ENCODE results near the gene LCE2B. TPM values are rescaled to one million over a fixed set of nuclear protein-coding genes. Genes with fewer than 3 reads are reported as not detected.

LCE2B gene
- total RNA-seq, 4 donors from 2014 or later = not detected

DNA sequence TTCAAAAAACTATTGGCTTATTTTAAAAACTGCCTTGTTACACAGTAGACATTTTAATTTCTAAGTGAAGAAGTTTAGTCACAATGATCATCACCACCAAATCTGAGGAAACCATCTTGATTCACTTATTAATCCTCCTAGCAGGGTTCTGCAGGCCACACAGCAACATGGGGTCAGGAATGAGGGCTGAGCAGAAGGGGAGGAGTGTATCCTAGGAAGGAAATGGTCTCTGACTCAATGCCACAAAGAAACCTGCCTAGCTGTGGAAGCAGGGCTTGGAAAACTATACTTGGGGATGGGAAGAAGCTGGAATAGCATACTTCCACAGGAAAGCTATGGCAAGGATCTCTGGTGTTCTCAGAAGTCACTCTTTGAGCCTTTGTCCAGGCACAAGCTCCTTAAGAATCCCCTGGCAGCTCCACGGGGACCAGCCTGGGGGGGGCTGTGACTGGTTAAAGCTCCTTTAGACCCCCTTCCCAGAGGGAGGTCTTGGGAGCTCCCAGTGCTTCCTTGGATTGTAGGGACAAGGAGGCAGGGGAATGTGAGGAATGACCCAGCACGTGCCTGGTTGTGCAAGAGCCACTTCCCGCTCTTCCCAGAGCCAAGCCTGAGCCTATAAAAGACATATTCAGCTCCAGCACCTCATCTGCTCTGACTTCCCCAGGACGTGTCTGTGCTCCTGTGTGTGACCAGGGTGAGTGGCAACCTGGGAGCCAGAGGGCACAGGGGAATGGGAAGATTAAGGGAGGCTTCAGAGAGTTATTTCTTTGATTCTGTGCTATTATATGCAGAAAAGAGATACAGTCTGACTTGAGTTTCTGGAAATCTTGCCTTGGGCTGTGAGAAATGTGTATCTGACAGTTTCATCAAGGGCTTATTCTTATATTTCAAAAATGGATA is 12.0 kb downstream of the LCE2B start, which contains the start of gene LCE2A:
LCE2A (plus strand) TSS at position 645 of the 900 bp plus-strand sequence. CDS start 557 bp downstream, outside the sequence.
- TF ChIP-seq, protein P1, sequence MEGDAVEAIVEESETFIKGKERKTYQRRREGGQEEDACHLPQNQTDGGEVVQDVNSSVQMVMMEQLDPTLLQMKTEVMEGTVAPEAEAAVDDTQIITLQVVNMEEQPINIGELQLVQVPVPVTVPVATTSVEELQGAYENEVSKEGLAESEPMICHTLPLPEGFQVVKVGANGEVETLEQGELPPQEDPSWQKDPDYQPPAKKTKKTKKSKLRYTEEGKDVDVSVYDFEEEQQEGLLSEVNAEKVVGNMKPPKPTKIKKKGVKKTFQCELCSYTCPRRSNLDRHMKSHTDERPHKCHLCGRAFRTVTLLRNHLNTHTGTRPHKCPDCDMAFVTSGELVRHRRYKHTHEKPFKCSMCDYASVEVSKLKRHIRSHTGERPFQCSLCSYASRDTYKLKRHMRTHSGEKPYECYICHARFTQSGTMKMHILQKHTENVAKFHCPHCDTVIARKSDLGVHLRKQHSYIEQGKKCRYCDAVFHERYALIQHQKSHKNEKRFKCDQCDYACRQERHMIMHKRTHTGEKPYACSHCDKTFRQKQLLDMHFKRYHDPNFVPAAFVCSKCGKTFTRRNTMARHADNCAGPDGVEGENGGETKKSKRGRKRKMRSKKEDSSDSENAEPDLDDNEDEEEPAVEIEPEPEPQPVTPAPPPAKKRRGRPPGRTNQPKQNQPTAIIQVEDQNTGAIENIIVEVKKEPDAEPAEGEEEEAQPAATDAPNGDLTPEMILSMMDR (IDR thresholded peaks at IDR 0.05) = no peak
- TF ChIP-seq POLR2A (IDR thresholded peaks at IDR 0.05) = no peak

DNA sequence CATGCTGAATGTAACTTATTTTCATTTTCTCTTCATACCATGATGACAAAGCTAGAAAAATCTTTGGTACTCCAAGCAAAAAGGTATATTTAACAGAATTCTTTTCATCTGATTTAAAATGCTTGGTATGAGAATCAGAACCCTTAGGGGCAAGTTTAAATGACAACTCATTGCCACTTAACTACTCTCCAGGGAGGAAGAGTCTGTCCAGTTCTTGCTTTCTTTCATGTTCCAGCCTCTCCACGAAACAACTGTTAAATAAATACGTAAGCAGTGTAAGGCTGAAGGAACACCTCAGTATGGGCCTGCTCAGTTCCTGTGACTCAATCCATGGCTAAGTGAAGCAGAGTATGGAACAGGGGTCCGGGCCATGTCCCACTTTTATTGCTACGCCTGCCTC is 13.8 kb downstream of the LCE2B start:
- H3K27ac ChIP-seq = no peak overlapping the region
- H3K4me1 ChIP-seq = no peaks in the 10 kb centered on the region
- no peak for DNase-seq
- no peaks in the 10 kb centered on the region for H3K9me3 ChIP-seq
- no peak for TF ChIP-seq POLR2A (IDR thresholded peaks at IDR 0.05)
- TF ChIP-seq, protein P1 (IDR thresholded peaks at IDR 0.05) = no peak
- no peaks in the 10 kb centered on the region for H3K36me3 ChIP-seq
- intact Hi-C loops (cut with DNase I) = no loop called here
- no peak overlapping the region for H3K4me3 ChIP-seq (replicated peaks in 1 of 3)
- no peaks in the 10 kb centered on the region for H3K27me3 ChIP-seq
- WGBS, 2 donors = 72 to 78% methylated on average over 4 of the region's 4 CpGs

More for the DNA sequence above, 12.0 kb downstream of the LCE2B start, which contains the start of gene LCE2A:
- 50 to 62% methylated on average over 4 of the region's 4 CpGs for WGBS, 2 donors
- H3K4me1 ChIP-seq = no peaks in the 10 kb centered on the region
- H3K27me3 ChIP-seq = no peaks in the 10 kb centered on the region
- H3K9me3 ChIP-seq = no peaks in the 10 kb centered on the region
- no peak for DNase-seq
- no peak within 1 kb of the TSS for H3K4me3 ChIP-seq (replicated peaks in 1 of 3)
- H3K36me3 ChIP-seq = no peaks in the 10 kb centered on the region
- H3K27ac ChIP-seq = no peak within 1 kb of the TSS
- intact Hi-C loops (cut with DNase I) = no loop called here

DNA sequence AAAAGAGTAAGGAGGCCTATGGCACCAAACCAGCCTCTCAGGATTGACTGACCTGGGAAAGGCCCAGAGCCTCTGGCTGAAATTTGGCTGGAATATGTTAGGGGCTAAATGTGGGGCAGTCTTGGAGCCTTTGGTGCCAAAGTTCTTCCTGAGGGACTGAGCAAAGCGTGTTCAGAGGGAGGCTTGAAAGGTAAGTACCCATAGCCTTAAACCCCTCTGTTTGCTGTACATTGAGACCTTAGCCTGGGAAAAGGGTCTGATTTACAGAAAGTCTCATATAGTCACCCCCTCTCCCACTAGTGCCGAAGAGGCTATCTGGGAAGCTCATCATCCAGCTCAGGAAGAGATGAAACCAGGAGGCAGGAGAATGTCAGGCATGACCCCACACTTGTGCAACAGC is 21.9 kb downstream of the LCE2B start, which contains the start of gene LCE4A:
LCE4A (plus strand) TSS at position 301 of the 400 bp plus-strand sequence. CDS start 916 bp downstream, outside the sequence.
- intact Hi-C loops (cut with DNase I) = no loop called here
- no peak within 1 kb of the TSS for H3K27ac ChIP-seq
- TF ChIP-seq POLR2A (IDR thresholded peaks at IDR 0.05) = no peak
- TF ChIP-seq, protein P1 (IDR thresholded peaks at IDR 0.05) = no peak

DNA sequence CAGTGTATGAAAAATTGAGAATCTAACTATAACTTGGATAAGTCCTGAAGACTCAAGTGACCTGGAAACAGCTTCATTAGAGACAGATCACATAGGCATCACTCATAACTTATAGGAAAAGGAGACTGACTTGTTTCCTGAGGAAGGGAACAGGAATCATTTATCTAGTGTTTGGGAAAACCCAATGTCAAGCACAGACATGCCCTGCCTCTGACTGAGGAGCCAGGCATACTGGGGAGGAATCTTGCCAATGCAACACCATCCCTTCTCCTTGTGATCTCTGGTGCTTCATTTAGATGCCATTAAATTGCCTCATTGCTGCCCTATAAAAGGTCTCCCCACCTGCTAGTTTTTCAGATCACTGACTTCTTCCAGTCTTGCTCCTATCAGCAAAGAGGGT is 32.3 kb downstream of the LCE2B start:
- H3K9me3 ChIP-seq = no peaks in the 10 kb centered on the region
- TF ChIP-seq, protein P1 (IDR thresholded peaks at IDR 0.05) = no peak
- TF ChIP-seq POLR2A (IDR thresholded peaks at IDR 0.05) = no peak
- intact Hi-C loops (cut with DNase I) = no loop called here
- no peaks in the 10 kb centered on the region for H3K27me3 ChIP-seq
- H3K27ac ChIP-seq = no peak overlapping the region
- no peaks in the 10 kb centered on the region for H3K4me1 ChIP-seq
- no peak for DNase-seq
- no peak overlapping the region for H3K4me3 ChIP-seq (replicated peaks in 1 of 3)
- H3K36me3 ChIP-seq = no peaks in the 10 kb centered on the region

More for the DNA sequence above, 21.9 kb downstream of the LCE2B start, which contains the start of gene LCE4A:
- 78 to 84% methylated on average over 2 of the region's 2 CpGs for WGBS, 2 donors
- no peaks in the 10 kb centered on the region for H3K27me3 ChIP-seq
- H3K4me3 ChIP-seq (replicated peaks in 1 of 3) = no peak within 1 kb of the TSS
- no peak for DNase-seq
- H3K9me3 ChIP-seq = no peaks in the 10 kb centered on the region
- no peaks in the 10 kb centered on the region for H3K4me1 ChIP-seq
- H3K36me3 ChIP-seq = no peaks in the 10 kb centered on the region

DNA sequence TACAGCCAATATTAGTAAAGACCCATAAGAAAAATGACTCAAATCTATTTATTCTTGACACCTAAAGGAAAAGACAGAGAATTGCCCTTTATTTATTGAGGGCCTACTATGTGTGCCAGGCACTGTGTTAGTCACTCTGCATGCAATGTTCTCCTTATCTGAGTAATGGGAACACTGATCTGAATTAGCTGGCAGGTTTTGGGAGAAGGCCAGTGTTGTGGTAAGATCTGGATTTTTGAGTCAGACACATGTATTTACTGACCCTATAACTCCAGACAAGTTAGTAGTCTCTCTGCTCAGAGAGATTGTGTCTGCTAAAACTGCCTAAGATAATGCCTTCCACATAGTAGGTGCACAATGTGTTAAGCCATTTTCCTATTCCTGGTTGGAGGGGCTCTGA is 39.3 kb downstream of the LCE2B start:
- Histone ChIP-seq H3K9me3 (no peaks in the 10 kb centered on the region), H3K27ac (no peak overlapping the region), H3K36me3 (no peaks in the 10 kb centered on the region), H3K27me3 (no peaks in the 10 kb centered on the region), H3K4me3 (replicated peaks in 1 of 3) (no peak overlapping the region), H3K4me1 (no peaks in the 10 kb centered on the region)
- no peak for DNase-seq
- TF ChIP-seq, protein P1 (IDR thresholded peaks at IDR 0.05) = no peak
- TF ChIP-seq POLR2A (IDR thresholded peaks at IDR 0.05) = no peak
- intact Hi-C loops (cut with DNase I) = no loop called here

All from thyroid gland (tissue), 4 donors.